Adrenal gland (tissue), 12 donors: ENCODE data around the gene ZNF280C. TPM values are rescaled to one million over a fixed set of nuclear protein-coding genes. Genes with fewer than 3 reads are reported as not detected.

Experiments
- DNase-seq, 7 donors: peaks; one replicate each; pipeline ENCODE4 v3.0.0-alpha.2; 2019 to 2020
- H3K27ac ChIP-seq, 5 donors: fragments of 200-600 bp; sonication (generic) in 4 of 5; 1 replicate in 3 of 5; 2 replicates in 2 of 5; pipeline versions ENCODE4 v1.5.1 to v1.8.0; 2016 to 2020; ENCODE audit warnings: mild to moderate bottlenecking in 1 of 5
- H3K27me3 ChIP-seq: fragments of 200-600 bp; 2 replicates; pipeline ENCODE4 v1.8.0; 2021
- H3K36me3 ChIP-seq, 2 donors: fragments of 200-600 bp; replicated peaks in 1 of 2; 1 replicate in 1 of 2; 2 replicates in 1 of 2; pipeline versions ENCODE4 v1.5.1 to v1.8.0; 2018 to 2022
- H3K4me1 ChIP-seq, 2 donors: fragments of 200-600 bp; replicated peaks in 1 of 2; 1 replicate in 1 of 2; 2 replicates in 1 of 2; pipeline versions ENCODE4 v1.5.1 to v1.8.0; 2018 to 2021
- H3K4me3 ChIP-seq, 4 donors: fragments of 200-600 bp; sonication (generic) in 3 of 4; one replicate each; pipeline ENCODE4 v1.5.1; 2016 to 2018
- H3K9me3 ChIP-seq, 3 donors: fragments of 200-600 bp; sonication (generic) in 1 of 3; replicated peaks in 1 of 3; 1 replicate in 2 of 3; 2 replicates in 1 of 3; pipeline versions ENCODE4 v1.5.1 to v1.8.0; 2016 to 2021
- CTCF ChIP-seq, 6 experiments: fragments of 450-650 bp in 4 of 6; fragments of 200-600 bp in 2 of 6; sonication (generic) in 1 of 6; IDR thresholded peaks; 1 replicate in 5 of 6; 2 replicates in 1 of 6; pipeline versions ENCODE4 v1.5.1 to v1.8.0; 2016 to 2021; ENCODE audit warnings: antibody characterized with exemption in 6 of 6, mild to moderate bottlenecking in 2 of 6, moderate library complexity in 1 of 6
- POLR2A ChIP-seq, 2 donors: fragments of 450-650 bp; IDR thresholded peaks; one replicate each; pipeline ENCODE4 v1.6.1; 2017; ENCODE audit warnings: antibody characterized with exemption in 2 of 2, mild to moderate bottlenecking in 2 of 2, moderate library complexity in 1 of 2
- WGBS, 4 donors: extraction: QIAGEN DNeasy Blood & Tissue Kit in 2 of 4; methylation state at CpG; one replicate each; pipeline versions ENCODE4 v1.1.5 to v1.1.7; 2013 to 2017; 5-methylcytosine and 5-hydroxymethylcytosine counted together
- intact Hi-C, 2 donors: fragments of 100-400 bp; cut with DNase I; formaldehyde crosslinking; loops; one replicate each; pipeline versions ENCODE4 v1.14.1 to v1.15.0; 2022 to 2023
- polyA plus RNA-seq, 3 donors: library from polyadenylated mRNA; stranded (reverse); fragments of 200-250 nt in 2 of 3; fragments of 350-450 nt in 1 of 3; fragmentation: Illumina TruSeq in 1 of 3; extraction: RNeasy Lipid Tissue Mini Kit (QIAGEN cat#74804) in 1 of 3; gene quantifications; one replicate each; pipeline ENCODE4 v1.2.3, GENCODE V29; 2013 to 2014
- total RNA-seq, 9 donors: library from RNA; depleted of rRNA in 4 of 9; stranded (reverse); fragments of >200 nt in 4 of 9; fragments of 120-200 nt in 1 of 9; fragmentation: NEBNext Ultra II Directional in 1 of 9; extraction: Animal tissue kit (Norgen Biotek cat#: 25700) in 1 of 9; gene quantifications; one replicate each; pipeline versions ENCODE4 v1.1.0 to v1.2.4, GENCODE V29; 2013 to 2023
- donor health status: healthy with polysubstance abuse.
- donor health status: Bipolar disorder and iron deficiency.
- donor health status: DM: yes; HTN: yes; CAD: no.
- donor health status: DM: no; HTN: no; CAD: no.
- donor health status: DM: no; HTN: no; CAD: no.
- donor health status: DM: yes; HTN: yes; CAD: no.

Gene ZNF280C
- total and polyA plus RNA-seq, 12 donors, result 1.0 to 7.3 (median 3.9) TPM

DNA sequence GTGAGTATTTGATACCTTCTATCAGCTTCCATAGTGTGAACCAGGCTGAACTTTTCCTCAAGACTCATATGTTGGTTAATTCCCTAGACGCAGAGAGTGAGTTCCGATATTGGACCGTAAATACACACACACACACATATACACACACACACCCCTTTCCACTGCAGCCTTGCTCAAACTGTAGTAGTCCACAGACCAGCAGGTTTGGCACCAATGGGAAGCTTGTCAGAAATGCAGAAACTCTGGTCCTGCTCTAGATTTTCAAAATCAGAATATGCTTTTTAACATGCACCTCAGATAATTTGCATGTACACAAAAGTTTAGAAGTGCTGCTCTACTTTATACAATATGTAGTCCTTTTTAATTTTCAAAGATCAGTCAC is 27.6 kb upstream of the ZNF280C start:
- WGBS, 4 donors, result 81 to 93% (median 88%) methylated on average over 3 of the region's 3 CpGs; no CpG with 5 or more reads in 1 of the 4 donors
- DNase-seq, result no peak
- H3K27ac ChIP-seq, result no peak overlapping the region
- TF ChIP-seq POLR2A (IDR thresholded peaks at IDR 0.05) (no peak), CTCF (IDR thresholded peaks at IDR 0.05) (no peak)
- H3K4me1 ChIP-seq, result no peaks in the 10 kb centered on the region
- H3K4me3 ChIP-seq, result no peak overlapping the region
- H3K36me3 ChIP-seq, result no peaks in the 10 kb centered on the region
- no peaks in the 10 kb centered on the region for H3K9me3 ChIP-seq
- H3K27me3 ChIP-seq, result peaks cover 8% of the 10 kb centered on the region
- intact Hi-C loops, result no loop called here

DNA sequence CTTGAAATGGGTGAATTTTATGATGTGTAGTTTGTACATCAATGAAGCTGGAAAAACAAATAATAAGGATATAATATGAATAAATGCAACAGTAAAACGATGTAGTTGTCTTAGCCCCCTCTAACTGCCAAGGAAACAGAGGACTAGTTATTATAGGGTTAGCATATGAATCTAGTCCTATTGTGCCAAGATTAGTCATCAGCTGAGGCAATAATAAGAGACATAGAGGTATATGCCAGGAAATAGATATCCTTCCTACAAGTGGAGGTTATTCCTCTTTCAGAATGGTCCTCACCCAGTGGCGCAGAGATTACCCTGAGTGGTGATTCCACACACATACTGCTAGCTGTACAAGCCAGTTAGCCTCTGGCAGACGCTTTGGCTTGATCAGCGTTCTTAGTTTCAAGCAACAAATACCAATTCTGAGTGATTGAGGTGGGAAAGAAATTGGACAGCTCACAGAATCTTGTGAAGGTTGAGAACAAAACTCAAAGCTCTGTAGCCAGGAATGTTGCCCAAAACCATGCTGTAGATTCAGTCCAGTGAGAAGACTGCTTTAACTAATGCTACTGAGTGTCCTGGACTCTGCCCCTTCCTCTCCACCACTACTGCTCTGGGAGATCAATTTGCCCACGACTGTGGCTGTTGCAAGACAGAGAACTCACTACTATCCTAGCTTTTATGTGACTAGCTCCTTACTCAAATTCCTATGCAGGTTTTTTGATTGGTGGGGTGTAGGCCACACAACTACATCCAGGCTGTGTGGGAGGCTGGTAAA is 27.0 kb upstream of the ZNF280C start:
- TF ChIP-seq POLR2A (IDR thresholded peaks at IDR 0.05), result no peak
- TF ChIP-seq CTCF (IDR thresholded peaks at IDR 0.05), result no peak
- WGBS, 4 donors, result 52 to 78% (median 65%) methylated on average over 3 to 5 of the region's 5 CpGs
- H3K27ac ChIP-seq, result no peak overlapping the region
- H3K9me3 ChIP-seq, result no peaks in the 10 kb centered on the region
- H3K4me1 ChIP-seq, result no peaks in the 10 kb centered on the region
- no peak overlapping the region for H3K4me3 ChIP-seq
- H3K36me3 ChIP-seq, result no peaks in the 10 kb centered on the region
- intact Hi-C loops, result no loop called here
- DNase-seq, result no peak
- H3K27me3 ChIP-seq, result peaks cover 8% of the 10 kb centered on the region

GRCh38 chrX:130287071-130287770 is 18.5 kb upstream of the ZNF280C start:
- DNase-seq, result no peak
- intact Hi-C loops, result no loop called here
- Histone ChIP-seq H3K9me3 (no peaks in the 10 kb centered on the region), H3K27ac (no peak overlapping the region), H3K36me3 (no peaks in the 10 kb centered on the region), H3K4me3 (no peak overlapping the region), H3K4me1 (no peaks in the 10 kb centered on the region), H3K27me3 (peaks cover 8% of the 10 kb centered on the region)
- no peak for TF ChIP-seq CTCF (IDR thresholded peaks at IDR 0.05)
- 74 to 82% (median 77%) methylated on average over 10 to 11 of the region's 11 CpGs for WGBS, 4 donors

DNA sequence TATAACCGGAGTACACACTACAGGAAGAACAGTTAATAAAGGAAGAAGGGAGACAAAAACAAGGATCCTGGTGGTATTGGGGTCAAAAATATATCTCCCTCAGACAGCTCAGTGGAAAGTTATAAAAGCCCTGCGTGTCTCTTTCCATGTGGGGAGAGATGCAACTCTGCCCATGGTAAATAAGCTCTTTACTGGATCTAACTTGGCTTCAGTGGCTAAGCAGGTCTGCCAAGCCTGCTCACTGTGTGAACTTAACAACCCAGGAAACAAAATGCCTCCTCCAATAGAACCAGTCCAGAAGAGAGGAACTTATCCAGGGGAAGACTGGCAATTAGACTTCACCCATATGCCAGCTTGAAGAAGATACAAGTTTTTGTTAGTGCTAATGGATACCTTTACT is 17.0 kb upstream of the ZNF280C start:
- Histone ChIP-seq H3K27me3 (peaks cover 8% of the 10 kb centered on the region), H3K36me3 (no peaks in the 10 kb centered on the region), H3K9me3 (no peaks in the 10 kb centered on the region), H3K4me1 (no peaks in the 10 kb centered on the region), H3K4me3 (no peak overlapping the region), H3K27ac (no peak overlapping the region)
- no peak for TF ChIP-seq CTCF (IDR thresholded peaks at IDR 0.05)
- no peak for TF ChIP-seq POLR2A (IDR thresholded peaks at IDR 0.05)
- intact Hi-C loops, result no loop called here
- DNase-seq, result no peak
- WGBS, 4 donors, result 71 to 76% (median 73%) methylated on average over 2 of the region's 2 CpGs
